ENCODE measurements around the gene LTF. TPM values are rescaled to one million over a fixed set of nuclear protein-coding genes. Genes with fewer than 3 reads are reported as not detected.

LTF gene
- total RNA-seq, 4 donors from 2014 or later, result 0.14 to 3.3 TPM; not detected in 2

DNA sequence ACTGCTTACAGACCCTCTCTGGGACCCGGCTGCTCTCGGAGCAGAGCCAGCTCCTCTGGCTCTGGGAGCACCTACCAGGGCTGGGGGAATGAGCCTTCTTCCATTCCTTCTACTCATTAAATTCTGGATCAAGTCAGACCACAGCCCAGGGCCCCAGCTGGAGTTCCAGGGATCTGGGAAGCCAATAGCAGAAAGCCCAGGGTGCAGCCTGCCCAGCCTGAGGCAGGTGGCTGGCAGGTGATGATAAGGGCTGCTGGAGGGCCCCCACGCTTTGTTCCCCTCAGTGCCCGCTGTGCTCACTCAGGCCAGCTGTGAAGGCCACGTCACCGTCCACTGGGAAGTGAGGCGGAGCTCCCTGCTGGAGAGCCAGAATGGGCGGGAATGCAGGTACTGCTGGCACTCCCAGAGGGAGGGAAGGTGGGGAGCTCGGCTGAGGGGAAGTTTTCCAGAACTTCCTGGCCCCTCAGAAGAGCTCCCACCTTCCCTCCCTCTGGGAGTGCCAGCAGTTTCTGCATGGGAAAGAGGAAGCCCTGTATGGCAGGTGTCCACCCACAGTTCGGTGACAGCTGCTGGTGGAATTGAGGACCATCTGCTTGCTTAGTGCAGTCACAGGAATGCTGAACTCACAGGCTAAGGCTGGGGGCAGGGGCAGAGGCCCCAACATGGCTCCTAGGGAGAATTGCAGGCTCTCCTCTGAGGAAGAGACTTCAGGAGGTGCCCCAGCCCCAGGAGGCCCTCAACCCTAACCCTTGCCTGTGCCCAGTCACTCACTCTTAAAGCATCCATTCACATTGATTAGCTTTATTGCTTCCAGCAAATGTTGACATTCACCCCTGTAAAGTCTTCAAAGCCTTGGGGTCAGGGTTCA lies 20.4 kb upstream of the LTF start:
- H3K4me1 ChIP-seq, result peaks cover 0 to 15% (median 4%) of the 10 kb centered on the region in 4 donors
- no peak overlapping the region for H3K4me3 ChIP-seq
- WGBS, 2 donors (ENCODE audit: low coverage in 1 of 2), result 47 to 87% methylated on average over 4 to 10 of the region's 10 CpGs
- no peaks in the 10 kb centered on the region for H3K36me3 ChIP-seq
- peak; percentile 45 for DNase-seq
- in situ Hi-C loops (cut with MboI; ENCODE audit: low pct_ligation_motif_present in 1 of 4, low pct_unique_long_range_greater_than_20kb in 1 of 4, low sequenced_read_pairs in 3 of 4), result loop anchor here (5.0 to 10.0 kb wide), 3 partner anchors 142 to 160 kb away; no protein-coding TSS in a partner anchor
- no peaks in the 10 kb centered on the region for H3K9me3 ChIP-seq
- H3K27ac ChIP-seq, result peak overlapping the region in 1 of 4 donors; percentile 11
- intact Hi-C loops (cut with DNase I; ENCODE audit: low total_unique reads), result no loop called here
- H3K27me3 ChIP-seq, result no peaks in the 10 kb centered on the region
- TF ChIP-seq, protein P1, sequence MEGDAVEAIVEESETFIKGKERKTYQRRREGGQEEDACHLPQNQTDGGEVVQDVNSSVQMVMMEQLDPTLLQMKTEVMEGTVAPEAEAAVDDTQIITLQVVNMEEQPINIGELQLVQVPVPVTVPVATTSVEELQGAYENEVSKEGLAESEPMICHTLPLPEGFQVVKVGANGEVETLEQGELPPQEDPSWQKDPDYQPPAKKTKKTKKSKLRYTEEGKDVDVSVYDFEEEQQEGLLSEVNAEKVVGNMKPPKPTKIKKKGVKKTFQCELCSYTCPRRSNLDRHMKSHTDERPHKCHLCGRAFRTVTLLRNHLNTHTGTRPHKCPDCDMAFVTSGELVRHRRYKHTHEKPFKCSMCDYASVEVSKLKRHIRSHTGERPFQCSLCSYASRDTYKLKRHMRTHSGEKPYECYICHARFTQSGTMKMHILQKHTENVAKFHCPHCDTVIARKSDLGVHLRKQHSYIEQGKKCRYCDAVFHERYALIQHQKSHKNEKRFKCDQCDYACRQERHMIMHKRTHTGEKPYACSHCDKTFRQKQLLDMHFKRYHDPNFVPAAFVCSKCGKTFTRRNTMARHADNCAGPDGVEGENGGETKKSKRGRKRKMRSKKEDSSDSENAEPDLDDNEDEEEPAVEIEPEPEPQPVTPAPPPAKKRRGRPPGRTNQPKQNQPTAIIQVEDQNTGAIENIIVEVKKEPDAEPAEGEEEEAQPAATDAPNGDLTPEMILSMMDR (IDR thresholded peaks at IDR 0.05), result no peak
- TF ChIP-seq POLR2AphosphoS5 (IDR thresholded peaks at IDR 0.05) (no peak), EP300 (IDR thresholded peaks at IDR 0.05; ENCODE audit: low read depth) (no peak)

GRCh38 chr3:46484388-46484787 lies 19.7 kb upstream of the LTF start:
- Histone ChIP-seq H3K4me3 (no peak overlapping the region), H3K9me3 (no peaks in the 10 kb centered on the region), H3K36me3 (no peaks in the 10 kb centered on the region), H3K27ac (no peak overlapping the region), H3K4me1 (peaks cover 0 to 15% (median 4%) of the 10 kb centered on the region in 4 donors), H3K27me3 (no peaks in the 10 kb centered on the region)
- intact Hi-C loops (cut with DNase I; ENCODE audit: low total_unique reads), result no loop called here
- in situ Hi-C loops (cut with MboI; ENCODE audit: low pct_ligation_motif_present in 1 of 4, low pct_unique_long_range_greater_than_20kb in 1 of 4, low sequenced_read_pairs in 3 of 4), result loop anchor here in 3 of 4 donors (10.0 kb wide), 2 partner anchors 150 to 160 kb away; no protein-coding TSS in a partner anchor
- no peak for DNase-seq
- TF ChIP-seq EP300 (IDR thresholded peaks at IDR 0.05; ENCODE audit: low read depth) (no peak), POLR2AphosphoS5 (IDR thresholded peaks at IDR 0.05) (no peak), POLR2A (IDR thresholded peaks at IDR 0.05) (no peak)
- TF ChIP-seq, protein P1 (IDR thresholded peaks at IDR 0.05), result no peak
- WGBS, 2 donors (ENCODE audit: low coverage in 1 of 2), result 79 to 80% methylated on average over 1 of the region's 1 CpG

GRCh38 chr3:46483825-46484224 lies 19.1 kb upstream of the LTF start:
- Histone ChIP-seq H3K27me3 (no peaks in the 10 kb centered on the region), H3K4me3 (no peak overlapping the region), H3K27ac (no peak overlapping the region), H3K36me3 (no peaks in the 10 kb centered on the region), H3K9me3 (no peaks in the 10 kb centered on the region), H3K4me1 (peaks cover 0 to 11% (median 2%) of the 10 kb centered on the region in 4 donors)
- WGBS, 2 donors (ENCODE audit: low coverage in 1 of 2), result 60 to 85% methylated on average over 2 of the region's 2 CpGs
- DNase-seq, result no peak
- in situ Hi-C loops (cut with MboI; ENCODE audit: low pct_ligation_motif_present in 1 of 4, low pct_unique_long_range_greater_than_20kb in 1 of 4, low sequenced_read_pairs in 3 of 4) (loop anchor here in 3 of 4 donors (10.0 kb wide), 2 partner anchors 151 to 161 kb away; no protein-coding TSS in a partner anchor), intact Hi-C loops (cut with DNase I; ENCODE audit: low total_unique reads) (no loop called here)
- no peak for TF ChIP-seq POLR2A (IDR thresholded peaks at IDR 0.05)
- TF ChIP-seq, protein P1 (IDR thresholded peaks at IDR 0.05), result no peak
- no peak for TF ChIP-seq POLR2AphosphoS5 (IDR thresholded peaks at IDR 0.05)
- no peak for TF ChIP-seq EP300 (IDR thresholded peaks at IDR 0.05; ENCODE audit: low read depth)

DNA sequence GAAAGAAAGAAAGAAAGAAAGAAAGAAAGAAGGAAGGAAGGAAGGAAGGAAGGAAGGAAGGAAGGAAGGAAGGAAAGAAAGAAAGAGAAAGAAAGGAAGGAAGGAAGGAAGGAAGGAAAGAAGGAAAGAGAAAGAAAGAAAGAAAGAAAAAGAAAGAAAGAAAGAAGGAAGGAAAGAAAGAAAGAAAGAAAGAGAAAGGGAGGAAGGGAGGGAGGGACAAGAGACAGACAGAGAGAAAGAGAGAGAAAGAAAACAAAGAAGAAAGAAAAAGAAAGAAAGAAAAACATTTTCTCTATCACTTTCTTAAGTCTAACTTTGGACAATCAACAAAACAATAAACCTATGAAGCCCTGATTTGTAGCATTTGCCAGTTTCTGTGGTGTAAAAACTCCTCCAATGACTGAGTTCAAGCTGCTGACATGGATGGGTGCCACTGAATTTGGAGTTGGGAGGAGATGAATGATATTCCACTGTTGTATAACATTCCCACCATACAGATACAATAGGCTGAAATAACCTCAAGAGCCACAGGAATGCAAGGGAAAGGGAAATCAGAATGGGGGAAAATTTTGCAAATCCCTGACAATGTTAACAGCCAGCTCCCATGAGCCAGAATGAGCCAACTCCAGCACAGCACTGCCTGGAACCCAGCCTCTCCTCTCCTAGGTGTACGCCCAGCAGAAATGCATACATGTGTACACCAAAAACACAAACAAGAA lies 18.1 kb upstream of the LTF start:
- TF ChIP-seq EP300 (IDR thresholded peaks at IDR 0.05; ENCODE audit: low read depth), result no peak
- no peak for TF ChIP-seq POLR2AphosphoS5 (IDR thresholded peaks at IDR 0.05)
- TF ChIP-seq POLR2A (IDR thresholded peaks at IDR 0.05), result no peak
- TF ChIP-seq, protein P1 (IDR thresholded peaks at IDR 0.05), result no peak

More for the DNA sequence above, 18.1 kb upstream of the LTF start:
- Histone ChIP-seq H3K9me3 (no peaks in the 10 kb centered on the region), H3K27ac (no peak overlapping the region), H3K4me3 (no peak overlapping the region), H3K36me3 (no peaks in the 10 kb centered on the region), H3K27me3 (no peaks in the 10 kb centered on the region), H3K4me1 (peaks cover 0 to 7% (median 0%) of the 10 kb centered on the region in 4 donors)
- intact Hi-C loops (cut with DNase I; ENCODE audit: low total_unique reads) (no loop called here), in situ Hi-C loops (cut with MboI; ENCODE audit: low pct_ligation_motif_present in 1 of 4, low pct_unique_long_range_greater_than_20kb in 1 of 4, low sequenced_read_pairs in 3 of 4) (loop anchor here in 3 of 4 donors (10.0 kb wide), 2 partner anchors 152 to 162 kb away; no protein-coding TSS in a partner anchor)
- WGBS, 2 donors (ENCODE audit: low coverage in 1 of 2), result 91% methylated on average over 1 of the region's 1 CpG; no CpG with 5 or more reads in 1 of the 2 donors
- no peak for DNase-seq
